GM18861 (cell line): ENCODE results near the gene CT45A3.
"Not testable (repeated sequence)": the region's sequence is repeated elsewhere in the genome, so short reads cannot be mapped to it uniquely, and the experiment has no call there.

Experiments
- ATAC-seq: cut with Tn5 transposase; IDR thresholded peaks from one replicate; pipeline ENCODE4 v1.9.1; 2021; ENCODE audit not compliant: unreplicated experiment

The CT45A3 gene

DNA sequence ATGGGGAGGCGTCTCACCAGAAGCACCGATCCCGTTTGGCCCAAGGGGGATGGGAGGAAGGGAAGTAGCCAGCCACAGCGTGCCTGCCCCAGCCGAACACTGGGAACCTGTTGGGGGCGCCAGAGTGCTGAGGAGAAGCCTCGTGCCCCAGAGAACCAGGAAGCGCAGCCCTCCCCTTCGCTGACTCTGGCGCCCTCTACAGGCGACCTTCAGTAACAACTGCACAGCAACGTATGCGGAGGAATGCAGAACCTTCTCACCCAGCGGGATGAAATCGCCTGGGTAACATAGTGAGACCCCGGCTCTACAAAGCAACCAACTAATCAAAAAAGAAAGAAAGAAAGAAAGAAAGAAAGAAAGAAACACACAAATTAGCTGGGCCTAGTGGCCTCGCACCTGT is at the start of gene CT45A3:
CT45A3 (minus strand) TSS at position 101 of the 400 bp plus-strand sequence. CDS start 3,747 bp downstream, outside the sequence.
- ATAC-seq = not testable (repeated sequence)

DNA sequence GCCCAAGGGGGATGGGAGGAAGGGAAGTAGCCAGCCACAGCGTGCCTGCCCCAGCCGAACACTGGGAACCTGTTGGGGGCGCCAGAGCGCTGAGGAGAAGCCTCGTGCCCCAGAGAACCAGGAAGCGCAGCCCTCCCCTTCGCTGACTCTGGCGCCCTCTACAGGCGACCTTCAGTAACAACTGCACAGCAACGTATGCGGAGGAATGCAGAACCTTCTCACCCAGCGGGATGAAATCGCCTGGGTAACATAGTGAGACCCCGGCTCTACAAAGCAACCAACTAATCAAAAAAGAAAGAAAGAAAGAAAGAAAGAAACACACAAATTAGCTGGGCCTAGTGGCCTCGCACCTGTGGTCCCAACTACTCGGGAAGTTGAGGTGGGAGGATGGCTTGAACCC is 34.7 kb upstream of the CT45A3 start, which contains the start of gene CT45A6:
CT45A6 (minus strand) TSS at position 101 of the 400 bp plus-strand sequence. CDS start 3,794 bp downstream, outside the sequence.
- not testable (repeated sequence) for ATAC-seq

GRCh38 chrX:135785403-135785802 is 17.4 kb upstream of the CT45A3 start, which contains the start of gene CT45A5:
Gene CT45A5, minus strand, starts transcription at chrX:135785503. Its CDS starts 3,774 bp downstream, at chrX:135781729.
- not testable (repeated sequence) for ATAC-seq

GRCh38 chrX:135744739-135745138 is 23.3 kb downstream of the CT45A3 start:
- not testable (repeated sequence) for ATAC-seq

DNA sequence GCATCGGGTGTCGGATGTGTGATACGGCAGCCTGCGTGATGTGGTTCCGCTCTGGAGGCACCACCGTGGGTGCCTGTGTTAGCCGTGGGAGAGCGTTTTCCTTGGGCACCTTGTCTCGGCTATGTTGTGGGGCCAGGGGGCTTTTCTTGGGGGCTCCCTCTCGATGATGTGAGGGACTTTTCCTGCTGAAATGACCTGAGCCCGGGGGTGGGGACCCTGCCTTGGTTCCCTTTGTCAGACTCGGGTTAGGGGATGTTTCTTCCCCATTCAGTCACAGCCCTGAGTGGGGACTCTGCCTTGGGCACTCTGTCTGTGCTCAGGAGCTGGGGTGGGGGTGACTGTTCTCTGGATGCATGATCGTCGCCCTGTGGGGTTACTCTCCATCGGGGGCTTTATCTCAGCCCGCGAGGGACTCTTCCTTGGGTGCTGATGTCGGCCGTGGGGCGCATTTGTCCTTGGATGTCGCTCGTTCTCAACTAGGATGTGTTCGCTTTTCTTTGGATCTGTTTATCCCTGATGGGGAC is 26.7 kb downstream of the CT45A3 start:
- ATAC-seq = no peak

GRCh38 chrX:135740681-135741149 is 27.3 kb downstream of the CT45A3 start:
- peak; percentile 63 for ATAC-seq

GRCh38 chrX:135737366-135738071 is 30.5 kb downstream of the CT45A3 start:
- ATAC-seq = no peak

DNA sequence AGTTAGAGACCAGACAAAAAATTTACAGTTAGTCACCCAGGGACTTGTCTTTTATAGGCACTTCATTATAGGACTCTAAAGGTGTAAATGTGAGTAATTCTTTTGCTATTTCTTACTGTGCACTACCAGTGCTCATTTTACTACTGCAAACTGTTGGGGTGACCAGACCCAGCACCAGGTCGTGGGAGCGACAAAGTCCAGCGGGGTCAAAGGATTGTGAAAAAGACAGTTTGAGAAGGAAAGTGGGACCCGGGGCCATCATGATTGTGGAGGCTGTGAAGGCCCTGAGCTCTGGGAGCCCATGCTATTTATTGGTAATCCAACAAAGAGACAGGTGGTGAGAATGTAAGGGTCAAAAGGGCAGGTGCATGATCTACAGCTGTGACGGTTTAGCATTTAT is 33.3 kb downstream of the CT45A3 start:
- not testable (repeated sequence) for ATAC-seq

DNA sequence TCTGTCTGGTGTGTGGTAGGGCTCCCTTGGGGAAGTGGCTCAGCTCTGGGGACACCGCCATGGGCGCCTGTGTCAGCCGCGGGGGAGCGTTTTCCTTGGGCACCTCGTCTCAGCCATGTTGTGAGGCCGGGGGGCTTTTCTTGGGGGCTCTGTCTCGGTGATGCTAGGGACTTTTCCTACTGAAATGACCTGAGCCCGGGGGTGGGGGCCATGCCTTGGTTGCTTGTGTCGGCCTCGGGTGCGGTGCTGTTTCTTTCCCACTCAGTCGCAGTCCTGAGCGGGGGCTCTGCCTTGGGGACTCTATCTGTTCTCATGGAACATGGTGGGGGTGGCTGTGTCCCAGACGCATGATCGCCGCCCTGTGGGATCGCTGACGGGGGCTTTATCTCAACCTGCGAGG is 54.2 kb downstream of the CT45A3 start:
- no peak for ATAC-seq

DNA sequence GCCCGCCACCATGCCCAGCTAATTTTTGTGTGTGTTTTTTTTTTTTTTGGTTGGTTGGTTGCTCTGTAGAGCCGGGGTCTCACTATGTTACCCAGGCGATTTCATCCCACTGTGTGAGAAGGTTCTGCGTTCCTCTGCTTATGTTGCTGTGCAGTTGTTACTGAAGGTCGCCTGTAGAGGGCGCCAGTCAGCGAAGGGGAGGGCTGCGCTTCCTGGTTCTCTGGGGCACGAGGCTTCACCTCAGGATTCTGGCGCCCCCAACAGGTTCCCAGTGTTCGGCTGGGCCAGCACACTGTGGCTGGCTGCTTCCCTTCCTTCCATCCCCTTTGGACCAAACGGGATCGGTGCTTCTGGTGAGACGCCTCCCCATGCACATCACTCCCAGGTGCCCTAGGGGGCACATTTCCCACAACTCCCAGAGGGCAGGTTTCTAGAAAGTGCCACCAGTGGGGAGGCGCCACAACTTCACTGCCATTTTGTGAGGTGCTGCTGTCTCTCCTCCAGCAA is 54.8 kb downstream of the CT45A3 start, which contains the start of gene CT45A1:
CT45A1 (plus strand) TSS at position 457 of the 507 bp plus-strand sequence. CDS start 5,302 bp downstream, outside the sequence.
- not testable (repeated sequence) for ATAC-seq
